Hematopoietic multipotent progenitor cell treated with erythropoietin and hydrocortisone succinate and interleukin-3 and kit ligand, for 4 days (in vitro differentiated cells): ENCODE measurements around the gene CFAP77.

Experiments
- DNase-seq: peaks from one replicate; pipeline ENCODE4 v3.0.0-alpha.2; 2015

Gene CFAP77

DNA sequence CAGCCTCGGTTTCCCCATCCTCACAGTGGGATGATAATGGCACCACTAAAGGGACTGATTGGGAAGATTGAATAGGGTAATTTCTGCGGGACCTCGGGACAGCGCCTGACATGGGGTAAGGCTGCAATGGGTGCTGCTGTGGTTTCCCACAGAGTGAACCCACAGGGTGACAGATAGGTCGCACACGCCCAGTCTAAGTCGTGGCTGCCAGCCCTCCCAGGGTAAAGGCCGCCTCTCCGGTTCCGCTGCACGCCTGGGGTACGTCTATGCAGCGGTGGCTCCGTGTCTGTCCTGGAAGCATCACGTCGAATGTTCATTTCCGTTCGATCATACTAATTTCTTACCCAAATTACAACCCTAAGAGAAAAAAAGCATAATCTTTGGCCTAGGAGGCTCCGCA lies 631 bp downstream of the CFAP77 start:
- DNase-seq: peak; percentile 44

DNA sequence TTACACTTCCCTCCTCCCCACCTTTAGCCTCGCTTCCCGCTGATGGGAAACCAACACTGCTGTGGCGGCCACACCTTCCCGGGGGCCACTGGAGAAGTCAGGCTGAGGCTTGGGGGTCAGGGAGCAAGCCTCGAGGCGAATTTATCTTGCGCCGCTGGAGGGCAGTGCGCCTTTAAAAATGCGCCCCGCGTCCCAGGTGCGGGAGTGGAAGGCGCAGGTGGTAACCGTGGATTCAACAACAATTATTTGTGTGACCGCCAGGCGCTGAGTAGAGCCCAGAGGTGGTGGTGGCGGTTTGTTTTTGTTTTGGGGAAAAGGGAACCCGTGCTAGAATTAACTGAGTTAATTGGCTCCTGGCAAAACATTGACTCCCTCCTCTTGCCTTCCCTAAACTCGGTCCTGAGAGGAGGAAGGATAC lies 1.1 kb downstream of the CFAP77 start:
- peak; percentile 69 for DNase-seq

DNA sequence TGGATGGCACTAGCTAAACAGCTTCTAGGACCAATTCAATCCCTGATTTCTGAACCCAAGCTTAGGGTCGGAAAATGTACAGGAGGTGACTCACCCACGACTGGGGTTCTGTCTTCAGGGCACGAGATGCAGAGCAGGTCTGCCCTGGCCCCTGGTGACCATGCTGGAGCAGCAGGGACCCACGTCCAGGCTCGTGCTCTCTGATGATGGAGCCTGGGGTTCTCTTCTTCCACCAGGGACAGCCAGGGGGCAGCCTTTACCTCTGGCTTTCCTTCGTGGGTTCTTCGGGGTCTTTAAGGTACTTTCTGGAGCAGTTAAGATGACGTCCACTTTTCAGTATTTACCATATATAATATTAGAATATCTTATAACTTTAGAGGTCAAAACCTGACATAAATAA lies 2.1 kb downstream of the CFAP77 start:
- peak; percentile 54 for DNase-seq

DNA sequence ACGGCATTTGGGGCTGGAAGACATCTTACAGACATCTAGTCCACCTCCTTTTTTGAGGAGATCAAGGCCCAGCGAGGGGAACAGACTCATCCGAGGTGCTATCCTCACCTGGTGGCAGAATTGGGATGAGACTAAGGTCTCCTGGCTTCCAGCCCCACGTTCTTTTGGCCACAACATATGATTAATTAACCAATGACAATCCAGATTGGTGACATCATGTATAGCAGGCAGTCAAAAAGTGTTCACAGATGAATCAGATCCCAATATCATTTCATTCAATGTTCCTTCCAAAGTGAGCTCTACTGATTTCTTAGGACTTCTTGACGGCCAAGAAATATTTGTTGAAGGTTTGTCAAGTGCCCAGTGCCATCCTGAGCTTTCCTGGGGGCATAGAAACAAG lies 3.9 kb downstream of the CFAP77 start:
- no peak for DNase-seq

DNA sequence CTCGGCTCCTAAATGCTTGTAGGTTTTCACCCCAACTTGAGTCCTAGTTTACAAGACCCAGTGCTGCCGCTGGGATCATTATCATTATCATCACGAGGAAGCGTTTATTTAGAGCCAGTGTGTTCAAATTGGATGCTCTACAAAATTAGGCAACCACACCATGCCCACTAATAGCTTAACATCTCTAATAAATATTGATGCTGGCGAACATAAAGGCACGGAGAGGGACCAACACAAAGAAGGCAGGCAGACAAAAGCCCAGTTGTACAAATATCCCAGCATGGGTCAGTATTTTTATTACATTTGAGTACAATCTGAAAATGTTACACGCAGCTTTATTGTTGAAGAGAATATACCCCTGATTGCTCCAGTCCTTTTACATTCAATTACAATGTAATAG lies 4.7 kb downstream of the CFAP77 start:
- DNase-seq: no peak

DNA sequence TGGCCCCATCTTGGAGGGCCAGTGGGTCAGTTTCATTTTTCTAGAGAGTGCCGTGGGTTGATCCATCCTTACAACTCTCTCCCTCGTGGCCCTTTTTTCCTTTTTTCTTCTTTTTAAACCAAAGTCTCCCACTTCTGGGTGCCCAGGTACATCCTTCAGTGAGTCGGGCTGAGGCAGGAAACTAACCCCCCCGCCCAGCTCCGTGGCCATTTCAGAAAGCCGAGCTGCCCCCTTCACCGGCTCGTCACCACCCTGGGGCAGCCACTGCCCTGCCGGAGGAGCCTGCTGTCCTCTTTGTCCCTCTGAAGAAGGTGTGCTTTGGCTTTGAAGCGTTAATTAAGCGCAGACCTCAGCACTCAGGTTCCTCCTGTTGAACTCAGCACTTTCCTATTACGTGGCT lies 5.2 kb downstream of the CFAP77 start:
- no peak for DNase-seq

DNA sequence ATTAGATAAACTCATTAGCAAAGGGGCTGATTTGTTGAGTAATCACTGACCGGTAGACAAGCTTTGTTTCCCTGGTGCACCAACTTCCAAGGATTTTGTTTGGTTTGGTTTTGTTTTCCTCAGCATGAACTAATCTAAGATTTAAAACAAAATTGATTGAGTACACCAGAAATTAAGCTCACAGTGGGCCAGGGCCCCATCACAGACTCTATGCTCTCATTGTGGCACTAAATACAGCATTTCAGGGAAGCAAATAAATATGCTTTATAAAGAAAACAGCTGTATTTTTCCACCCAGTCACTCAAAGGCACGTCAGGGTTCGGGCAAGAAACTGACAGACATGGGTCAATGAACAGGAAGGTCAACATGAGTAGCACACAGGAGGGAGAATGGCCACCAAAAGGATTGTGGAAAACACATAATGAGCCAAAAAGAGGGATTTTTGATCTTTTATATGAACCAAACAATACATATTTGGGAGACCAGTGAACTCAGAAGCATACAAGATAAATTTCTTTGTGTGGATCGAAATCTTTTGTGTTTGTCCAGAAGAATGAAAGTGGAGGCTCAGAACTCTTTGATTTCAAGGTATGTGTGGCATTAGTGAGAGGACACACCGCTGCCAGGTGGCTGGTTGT lies 8.8 kb downstream of the CFAP77 start:
- DNase-seq: no peak

DNA sequence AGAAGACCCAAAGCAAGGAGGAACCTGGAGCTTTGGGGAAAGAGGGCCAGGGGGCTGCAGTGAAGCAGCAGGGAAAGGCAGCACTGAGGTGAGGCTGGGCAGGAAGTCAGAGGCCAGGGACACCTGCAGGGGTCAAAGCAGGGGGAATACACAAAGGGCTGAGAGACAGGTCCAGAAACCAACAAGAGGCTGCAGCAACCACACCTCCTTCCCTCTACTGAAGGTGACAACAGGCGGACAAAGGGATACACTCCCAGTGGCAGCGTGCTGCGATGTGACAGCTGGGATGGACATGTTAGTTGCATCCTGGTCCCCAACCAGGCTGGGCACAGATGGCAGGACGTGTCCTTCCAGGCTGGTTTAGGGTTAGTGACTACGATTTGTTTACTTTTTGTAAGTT lies 12.6 kb downstream of the CFAP77 start:
- no peak for DNase-seq

DNA sequence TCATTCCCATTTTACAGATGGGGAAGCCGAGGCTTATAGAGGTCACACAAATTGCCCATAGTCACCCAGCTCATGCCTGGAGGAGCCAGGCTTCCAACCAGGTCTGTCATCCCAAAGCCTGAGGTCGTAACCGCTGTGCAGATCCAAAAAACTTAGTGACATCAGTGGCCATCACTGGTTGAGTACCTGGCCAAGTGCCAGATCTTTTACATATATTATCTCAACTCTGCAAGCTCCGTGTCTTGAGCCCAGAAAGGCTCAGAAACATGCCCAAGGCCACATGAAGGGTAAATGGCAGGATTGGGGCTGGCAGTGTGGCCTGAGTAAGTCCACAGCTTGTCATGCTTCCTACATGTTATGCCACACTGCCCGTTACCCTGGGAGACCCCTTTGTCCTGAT lies 13.5 kb downstream of the CFAP77 start:
- DNase-seq: no peak

DNA sequence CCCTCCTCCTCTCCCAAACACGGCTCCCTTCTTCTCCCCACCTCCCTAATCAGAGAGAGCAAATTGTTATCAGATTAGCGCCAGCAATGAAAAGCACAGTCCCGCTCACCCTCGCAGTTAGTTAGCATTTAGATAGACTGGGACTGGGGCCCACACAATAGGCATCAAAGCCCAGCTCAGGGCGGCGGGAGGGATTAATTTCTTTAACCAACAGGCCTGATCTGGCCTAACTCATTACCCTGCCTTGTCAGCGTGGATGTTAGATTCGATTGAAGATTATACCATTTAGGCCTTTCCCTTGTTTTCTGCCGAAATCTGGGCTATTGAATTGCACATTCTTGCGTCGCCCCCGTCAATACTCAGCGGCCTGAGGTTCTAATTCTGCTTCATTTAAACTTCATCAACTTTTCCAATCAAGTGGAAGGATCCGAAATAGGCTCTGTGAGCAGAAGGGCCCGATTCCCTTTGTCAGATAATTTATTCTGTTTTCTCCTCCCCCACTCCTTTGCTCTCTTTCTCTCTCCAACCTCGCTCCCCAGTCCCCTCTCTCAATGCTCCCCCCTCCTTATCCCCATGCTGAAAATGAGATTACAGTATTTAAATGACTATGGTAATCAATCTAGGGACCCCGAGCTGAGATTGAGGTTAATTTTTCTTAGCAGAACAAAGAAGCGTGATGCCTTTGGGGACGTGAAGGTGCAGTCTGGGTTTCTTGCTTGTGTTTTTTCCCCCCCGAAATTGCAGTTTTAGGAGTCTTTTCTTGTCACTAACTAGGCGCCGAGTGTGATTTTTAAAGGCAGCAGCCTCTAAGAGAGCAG lies 15.1 kb downstream of the CFAP77 start:
- DNase-seq: no peak

DNA sequence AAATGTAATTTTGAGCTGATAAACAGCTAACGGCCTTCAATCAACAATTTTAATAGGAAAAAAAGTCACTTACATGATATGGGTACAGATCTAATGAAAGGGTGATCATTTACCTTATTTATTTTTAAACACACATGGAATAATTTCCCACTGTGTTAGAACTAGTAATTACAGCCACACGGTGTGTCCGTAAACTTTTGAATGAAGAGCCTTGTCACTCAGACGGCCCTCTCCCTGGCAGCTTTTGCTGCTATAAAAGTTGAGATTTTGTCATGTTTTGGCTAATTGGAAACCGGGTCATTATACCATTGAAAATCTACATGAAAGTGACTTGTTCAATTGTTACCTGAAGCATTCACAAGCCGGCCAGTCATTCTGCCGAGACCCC lies 15.7 kb downstream of the CFAP77 start:
- DNase-seq: no peak

DNA sequence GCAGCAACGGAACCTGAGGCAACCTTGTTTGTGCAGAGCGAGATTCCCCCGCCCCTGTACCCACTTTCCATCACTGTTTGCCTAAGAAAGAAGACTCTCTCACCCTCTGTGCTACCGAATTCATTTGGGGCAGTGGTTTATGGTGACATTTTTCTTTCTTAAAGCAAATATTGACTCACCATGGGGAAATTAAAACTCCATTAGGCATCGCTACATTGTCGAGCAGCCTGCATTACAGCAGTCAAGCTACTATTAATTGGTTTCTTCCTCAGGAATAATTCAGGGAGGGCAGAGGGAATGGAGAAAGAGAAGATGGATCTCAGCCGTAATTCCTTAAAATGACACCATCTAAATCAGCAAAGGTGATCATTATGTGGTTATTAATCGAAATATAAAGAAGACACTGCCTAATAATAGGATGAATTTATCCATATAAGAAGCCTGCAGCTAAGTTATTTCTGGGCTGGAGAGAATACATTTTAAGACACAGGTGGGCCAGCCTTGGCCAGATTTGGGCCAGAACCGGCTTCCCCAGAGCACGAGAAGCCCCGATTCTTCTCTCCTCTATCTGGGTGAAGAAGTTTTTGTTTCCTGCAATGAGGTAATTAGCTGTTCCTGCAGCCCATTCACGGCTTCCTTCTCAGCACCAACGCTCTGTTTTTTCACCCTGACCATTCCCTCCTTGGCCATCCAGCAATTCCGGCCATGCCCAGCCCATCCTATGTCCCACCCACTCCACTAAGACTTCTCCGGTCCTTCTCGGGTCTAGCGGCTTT lies 16.8 kb downstream of the CFAP77 start:
- no peak for DNase-seq

DNA sequence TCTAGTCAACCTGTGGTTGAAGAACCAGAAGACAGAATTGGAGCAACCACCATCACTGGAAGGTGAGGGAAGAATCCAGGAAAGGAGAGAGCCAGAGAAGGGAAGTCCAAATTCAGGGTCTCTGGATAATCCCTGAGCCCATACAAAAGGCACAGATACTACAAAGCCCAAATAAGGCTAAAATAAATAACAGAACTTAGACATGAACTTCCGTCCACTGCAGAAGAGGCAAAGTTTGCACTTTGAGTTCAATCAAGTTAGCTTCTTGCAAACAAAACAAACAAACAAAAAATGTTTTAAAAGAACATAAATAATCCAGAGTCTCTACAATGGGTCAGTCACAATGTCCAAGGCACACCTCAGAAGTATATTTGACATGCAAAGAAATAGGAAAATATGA lies 21.0 kb downstream of the CFAP77 start:
- no peak for DNase-seq

DNA sequence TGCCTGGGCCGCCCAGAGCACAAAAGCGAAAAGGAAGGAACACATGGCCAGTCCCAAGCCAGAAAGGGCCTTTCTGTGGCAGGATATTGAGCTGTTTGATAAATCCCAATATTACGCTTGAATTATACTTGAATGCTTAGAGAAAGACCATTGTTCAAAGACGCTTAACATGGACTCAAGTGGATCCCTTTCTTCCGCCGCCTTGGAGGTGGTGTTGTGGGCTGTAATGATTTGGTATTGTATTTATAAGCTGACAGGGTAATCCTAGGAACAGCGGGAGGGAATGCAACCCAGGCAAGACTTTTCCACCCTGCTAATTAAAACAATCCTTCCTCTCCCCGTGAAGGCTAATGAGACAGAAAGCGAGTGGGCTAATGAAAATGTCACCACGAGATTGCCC lies 24.9 kb downstream of the CFAP77 start:
- no peak for DNase-seq

DNA sequence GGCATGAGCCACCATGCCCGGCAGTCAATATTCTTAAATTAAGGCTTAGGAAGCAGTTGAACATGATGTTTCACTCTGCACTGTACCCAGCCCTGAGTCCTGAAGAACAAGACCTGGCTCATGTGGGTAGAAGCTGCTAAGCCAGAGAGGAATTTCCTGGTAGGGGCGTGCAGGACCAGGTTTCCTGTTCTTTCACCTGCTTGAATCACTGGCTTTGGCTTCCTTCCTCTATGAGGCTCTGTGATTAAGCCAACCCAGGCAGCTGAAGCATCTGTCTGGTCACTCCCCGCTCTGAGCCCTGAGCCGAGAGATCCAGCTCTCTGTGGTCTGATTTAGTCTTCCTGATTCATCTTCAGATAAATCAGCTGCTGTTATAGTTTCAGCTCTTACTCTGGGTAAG lies 29.1 kb downstream of the CFAP77 start:
- DNase-seq: no peak

DNA sequence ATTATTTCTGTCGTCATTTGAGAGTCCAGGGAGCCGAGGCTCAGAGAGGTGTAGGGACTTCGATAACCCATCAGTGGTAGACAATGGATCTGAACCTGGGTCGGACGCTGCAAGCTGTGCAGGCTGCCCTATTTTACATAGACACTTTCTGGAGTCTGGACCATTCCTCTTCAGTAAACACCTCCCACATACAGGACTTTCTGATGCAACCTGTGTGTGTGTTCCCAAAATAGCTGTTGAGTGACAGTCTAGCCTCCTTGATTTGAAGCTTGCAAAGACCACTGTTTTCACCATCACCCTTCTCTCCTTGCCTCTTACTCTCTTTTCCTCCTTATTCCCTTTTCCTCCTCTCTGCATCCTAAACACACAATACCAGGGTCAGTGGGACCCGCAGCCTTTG lies 30.7 kb downstream of the CFAP77 start:
- DNase-seq: no peak

DNA sequence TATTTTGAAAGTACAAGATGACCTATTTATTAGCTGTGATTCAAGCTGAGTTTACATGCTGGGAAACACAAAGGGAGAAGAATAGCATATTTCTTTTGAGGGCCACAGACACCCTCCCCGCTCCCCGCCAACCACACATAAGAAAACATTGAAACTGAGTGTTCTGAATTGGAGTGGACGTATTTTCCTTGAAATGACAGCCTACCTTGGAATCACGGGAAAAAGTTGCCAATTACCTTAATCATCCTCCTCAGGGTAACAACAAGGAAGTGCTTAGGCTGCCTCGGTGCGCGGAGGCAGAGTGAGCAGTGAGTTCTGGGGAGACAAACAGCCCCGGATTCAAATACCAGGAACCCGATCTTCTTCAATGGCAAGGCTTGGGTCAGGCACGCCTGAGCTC lies 31.4 kb downstream of the CFAP77 start:
- no peak for DNase-seq

DNA sequence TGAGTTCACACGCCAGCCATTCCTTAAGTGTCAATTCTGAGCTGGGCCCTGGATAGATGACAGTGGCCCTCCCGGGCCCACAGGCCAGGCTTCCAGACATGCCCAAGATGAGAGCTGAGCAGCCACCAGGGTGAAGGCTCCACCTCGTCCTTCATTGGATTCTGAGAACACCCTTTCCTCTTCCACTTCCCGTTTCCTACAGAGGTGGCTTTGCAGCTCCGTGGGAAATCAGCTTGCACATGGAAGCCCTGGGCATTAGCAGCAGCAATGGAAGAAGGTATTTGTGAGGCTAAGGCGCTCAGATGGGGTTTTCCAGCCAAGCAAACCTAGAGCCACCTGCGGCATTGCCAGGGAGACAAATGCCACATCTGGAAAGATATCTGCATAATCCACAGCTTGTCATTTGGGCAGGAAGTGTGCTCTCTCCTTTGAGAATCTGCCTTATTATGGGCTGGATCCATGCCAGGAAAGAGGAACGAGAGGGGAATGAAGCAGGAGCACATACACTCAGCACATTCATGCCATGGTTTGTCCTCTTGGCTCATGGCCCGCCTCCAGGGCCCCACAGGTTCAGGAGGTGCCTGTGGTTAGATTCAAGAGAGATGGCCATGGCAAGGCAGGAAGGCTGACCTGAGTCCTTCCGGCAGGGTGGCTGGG lies 34.1 kb downstream of the CFAP77 start:
- peak; percentile 7 for DNase-seq

DNA sequence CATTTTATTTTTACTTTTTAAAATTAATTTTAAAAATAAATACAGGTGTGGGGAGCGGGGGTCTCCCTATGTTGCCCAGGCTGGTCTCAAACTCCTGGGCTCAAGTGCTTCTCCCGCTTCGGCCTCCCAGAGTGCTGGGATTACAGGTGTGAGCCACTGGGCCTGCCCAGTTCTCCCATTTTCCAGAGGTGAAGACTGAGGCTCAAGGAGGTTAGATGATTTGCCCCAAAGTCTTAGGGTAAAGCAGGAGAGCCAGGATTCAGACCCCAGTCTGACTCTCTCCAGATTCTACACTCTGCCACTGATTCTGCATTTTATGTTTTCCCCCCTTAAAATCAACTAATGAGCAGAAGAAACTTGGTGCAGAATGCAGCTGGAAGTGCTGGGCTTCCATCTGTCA lies 36.9 kb downstream of the CFAP77 start:
- DNase-seq: no peak

DNA sequence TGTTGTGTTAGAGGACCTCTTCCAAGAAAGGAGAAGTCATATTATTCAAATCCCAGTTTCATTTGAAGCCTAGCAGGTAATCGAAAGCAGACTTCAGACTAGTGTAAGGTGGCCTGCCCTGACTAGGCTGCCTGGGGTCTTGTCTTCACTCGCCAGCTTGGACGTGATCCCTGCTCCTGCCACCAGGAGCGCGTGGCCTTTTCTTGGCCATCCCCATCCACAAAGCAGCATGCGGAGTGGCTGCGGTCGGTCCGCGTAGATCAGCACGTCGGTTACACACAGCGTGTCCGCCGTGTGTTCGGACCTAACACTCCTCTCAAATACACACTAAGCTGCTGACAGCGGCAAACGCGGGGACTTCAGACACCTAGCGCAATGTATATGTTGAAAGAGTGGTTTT lies 37.3 kb downstream of the CFAP77 start:
- peak; percentile 11 for DNase-seq

DNA sequence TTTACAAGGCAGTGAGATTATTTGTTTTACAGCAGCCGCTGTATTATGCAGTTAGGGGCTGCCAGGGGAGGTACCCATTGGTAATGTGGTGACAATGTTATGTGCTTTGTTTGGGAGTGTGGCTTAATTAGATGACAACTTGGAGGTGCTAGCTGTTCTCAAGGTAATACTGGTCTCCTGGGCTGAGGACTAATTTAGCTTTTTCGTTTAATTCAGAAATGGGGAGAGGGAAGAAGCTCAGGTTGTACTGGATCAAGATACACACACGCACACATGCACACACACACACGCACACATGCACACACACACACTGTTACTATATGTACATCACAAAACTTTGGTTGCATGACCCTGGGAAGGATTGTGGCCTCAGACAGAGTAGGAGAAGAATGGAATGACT lies 37.9 kb downstream of the CFAP77 start:
- DNase-seq: no peak

DNA sequence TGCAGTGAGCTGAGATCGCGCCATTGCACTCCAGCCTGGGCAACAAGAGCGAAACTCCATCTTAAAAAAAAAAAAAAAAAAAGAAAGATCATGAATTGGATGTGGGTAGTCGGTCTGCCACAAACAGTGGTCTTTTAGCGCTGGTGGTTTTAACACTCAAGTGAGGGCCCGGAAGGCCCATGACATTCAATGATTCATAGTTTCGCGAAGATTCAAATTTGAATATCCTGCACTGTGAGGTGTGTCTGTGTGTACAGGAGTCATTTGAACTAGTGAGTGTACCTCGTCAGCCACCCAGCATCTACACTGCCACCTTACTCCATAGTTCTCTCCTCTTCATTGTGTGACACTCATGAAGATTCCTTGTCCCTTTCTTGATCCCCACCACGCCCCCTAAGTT lies 41.3 kb downstream of the CFAP77 start:
- no peak for DNase-seq

DNA sequence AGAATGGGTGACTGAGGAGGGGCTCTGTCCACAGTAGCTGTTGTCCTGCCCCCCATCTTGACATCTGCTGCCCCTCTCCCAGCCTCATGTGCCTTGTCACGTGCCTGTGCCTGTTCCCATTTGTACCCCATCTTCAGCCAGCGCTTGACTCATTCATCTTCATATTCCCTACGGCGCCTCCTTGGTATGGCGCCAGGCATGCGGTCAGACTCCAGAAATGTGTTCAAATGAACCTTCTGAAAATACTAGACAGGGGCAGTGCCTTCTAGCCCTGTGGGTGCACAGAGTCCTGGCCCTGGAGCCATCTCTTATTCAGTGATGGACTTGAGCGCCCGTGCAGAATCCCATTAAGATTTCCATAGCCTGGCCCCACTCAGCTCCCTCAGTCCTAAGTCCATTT lies 46.2 kb downstream of the CFAP77 start:
- no peak for DNase-seq
